HG03039 (cell line): ENCODE measurements around the gene ZNF586.
"Not testable (repeated sequence)": the region's sequence is repeated elsewhere in the genome, so short reads cannot be mapped to it uniquely, and the experiment has no call there.

Experiments used
- ATAC-seq: cut with Tn5 transposase; IDR thresholded peaks from one replicate; pipeline ENCODE4 v1.9.1; 2021; ENCODE audit warnings: mild to moderate bottlenecking, moderate library complexity; ENCODE audit not compliant: unreplicated experiment

ZNF586 gene

DNA sequence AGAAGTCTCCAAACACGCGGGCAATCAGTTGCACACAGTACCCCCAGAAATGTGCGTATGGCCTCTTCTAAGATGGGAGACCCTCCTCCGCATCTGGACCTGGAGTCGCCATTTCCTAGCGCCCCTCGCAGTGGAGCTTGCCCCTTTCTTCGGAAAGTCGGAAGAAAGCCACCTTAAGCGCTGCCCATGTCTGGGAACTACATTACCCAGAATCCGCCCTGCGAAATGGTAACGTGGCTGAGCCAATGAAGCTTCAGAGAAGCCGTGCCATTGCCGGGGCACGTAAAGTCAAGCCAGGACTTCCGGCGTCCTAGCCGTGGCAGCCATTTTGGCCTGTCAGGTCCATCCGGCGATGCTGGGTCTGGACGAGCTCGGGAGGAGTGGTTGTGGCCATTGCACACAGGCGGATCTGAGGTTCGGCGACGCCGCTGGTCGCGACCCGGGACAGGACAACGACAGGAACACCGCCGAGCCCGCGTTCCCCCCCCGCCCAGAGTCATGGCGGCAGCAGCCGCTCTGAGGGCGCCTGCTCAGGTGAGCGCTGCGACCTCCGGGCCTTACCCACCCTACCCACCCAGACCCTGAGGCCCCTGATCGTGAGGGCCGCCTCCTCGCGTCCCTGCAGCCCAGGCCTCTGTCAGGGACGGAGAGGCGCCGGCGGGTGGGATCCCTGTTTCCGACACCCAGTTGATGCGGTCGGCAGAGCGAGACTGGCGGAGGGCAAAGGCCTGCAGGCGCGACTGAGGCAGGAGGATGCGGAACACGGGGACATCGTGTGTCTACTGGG is at the start of gene ZNF586:
Gene ZNF586 (plus strand): TSS at position 332 of the 787 bp plus-strand sequence. CDS start 167 bp downstream, at position 499.
- ATAC-seq = peak; percentile 95

- no peak for ATAC-seq
These were observed 49.5 kb upstream of the ZNF586 start for GRCh38 chr19:57719901-57720519.

- ATAC-seq = no peak
These were observed 48.6 kb upstream of the ZNF586 start for GRCh38 chr19:57720878-57721277.

DNA sequence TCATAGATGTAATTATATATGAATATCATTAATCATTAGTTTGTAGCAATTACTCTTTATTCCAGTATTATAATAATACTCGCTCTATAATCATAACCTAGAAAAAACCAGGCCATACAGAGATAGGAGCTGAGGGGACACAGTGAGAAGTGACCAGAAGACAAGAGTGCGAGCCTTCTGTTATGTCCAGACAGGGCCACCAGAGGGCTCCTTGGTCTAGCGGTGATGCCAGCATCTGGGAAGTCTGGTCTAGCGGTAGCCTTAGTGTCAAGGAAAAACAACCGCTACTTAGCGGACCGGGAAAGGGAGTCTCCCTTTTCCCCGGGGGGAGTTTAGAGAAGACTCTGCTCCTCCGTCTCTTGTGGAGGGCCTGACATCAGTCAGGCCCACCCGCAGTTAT is 31.2 kb upstream of the ZNF586 start:
- ATAC-seq = not testable (repeated sequence)

- ATAC-seq = not testable (repeated sequence)
These were observed 30.7 kb upstream of the ZNF586 start for GRCh38 chr19:57738770-57739169.

DNA sequence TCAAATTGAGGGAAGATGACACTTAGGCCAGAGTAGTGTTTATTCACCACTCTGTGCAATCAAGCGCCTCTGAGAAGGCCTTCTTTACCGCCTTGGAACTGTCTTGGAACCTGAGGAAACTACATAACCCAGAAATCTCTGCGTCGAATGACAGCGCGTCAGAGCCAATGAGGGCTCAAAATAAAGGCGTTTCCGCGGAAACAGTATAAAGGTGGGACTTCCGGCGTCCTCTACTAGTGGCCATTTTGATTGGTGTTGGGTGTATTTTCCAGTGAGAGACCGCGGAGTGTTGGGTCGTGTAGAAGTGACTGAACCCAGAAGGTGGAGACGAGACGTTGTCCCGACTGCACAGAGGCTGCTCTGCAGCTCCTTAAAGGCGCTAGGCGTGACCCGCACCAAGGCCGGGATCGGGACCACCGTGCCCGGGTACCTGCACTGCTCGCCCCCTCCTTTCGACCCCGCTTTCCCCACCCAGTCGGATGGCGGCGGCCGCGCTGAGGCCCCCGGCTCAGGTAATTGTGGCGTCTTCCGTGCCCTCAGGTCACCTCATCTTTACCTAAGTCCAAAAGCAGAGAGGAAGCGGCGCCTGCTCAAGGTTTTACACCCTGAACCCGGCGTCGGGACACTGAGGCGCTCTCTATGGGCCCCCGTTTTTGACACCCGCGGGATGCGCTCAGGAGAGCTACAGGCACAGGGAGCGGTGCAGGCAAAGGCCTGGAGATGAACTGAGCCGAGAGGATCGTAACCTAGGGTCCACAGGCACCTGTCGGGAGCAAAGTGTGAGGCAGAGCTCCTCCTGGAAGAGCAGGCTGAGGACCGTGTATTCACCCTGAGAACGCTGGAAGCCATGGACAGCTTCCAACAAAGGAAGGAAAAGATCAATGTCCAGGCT is 22.6 kb upstream of the ZNF586 start, which contains the start of gene ZNF776:
Gene ZNF776 (plus strand): TSS at position 236 of the 892 bp plus-strand sequence. CDS start 244 bp downstream, at position 480.
- ATAC-seq = peak; percentile 96

GRCh38 chr19:57747472-57747807 is 22.0 kb upstream of the ZNF586 start:
- no peak for ATAC-seq

GRCh38 chr19:57748029-57748428 is 21.4 kb upstream of the ZNF586 start:
- no peak for ATAC-seq

GRCh38 chr19:57754091-57754673 is 15.3 kb upstream of the ZNF586 start:
- ATAC-seq = no peak

DNA sequence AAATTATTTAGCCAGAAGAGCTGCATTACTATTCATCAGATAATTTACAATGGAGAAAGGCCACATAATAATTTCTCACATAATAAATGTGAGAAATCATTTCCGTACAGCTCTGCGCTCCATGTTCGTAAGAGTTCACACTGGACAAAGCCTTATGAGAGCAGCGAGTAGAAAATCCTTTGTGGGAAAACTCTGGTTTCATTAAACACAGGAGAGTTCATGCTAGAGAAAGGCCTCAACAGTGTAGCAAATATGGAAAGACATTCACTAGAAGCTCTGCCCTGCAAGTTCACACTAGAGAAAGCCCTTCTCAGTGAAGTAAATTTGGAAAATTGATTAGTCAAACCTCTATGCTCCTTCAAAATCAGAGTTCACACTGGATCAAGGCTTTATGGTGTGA is 14.4 kb upstream of the ZNF586 start:
- no peak for ATAC-seq

DNA sequence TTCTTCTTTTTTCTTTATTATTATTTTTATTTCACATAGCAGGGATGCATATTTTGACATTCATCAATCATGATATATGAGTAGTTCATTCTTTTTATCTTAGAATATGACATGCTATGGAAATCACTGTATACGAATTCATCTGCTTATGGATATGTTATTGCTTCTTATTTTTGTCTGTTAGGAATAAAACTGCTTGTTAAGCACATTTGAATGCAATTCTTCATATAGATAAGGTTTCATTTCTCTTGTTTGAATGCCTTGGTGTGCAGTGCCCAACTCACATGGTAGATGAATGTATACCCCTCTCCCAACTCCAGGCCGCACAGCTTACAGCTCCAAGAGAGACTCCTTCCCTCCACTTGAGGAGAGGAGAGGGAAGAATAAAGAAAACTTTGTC is 11.5 kb upstream of the ZNF586 start:
- ATAC-seq = no peak

GRCh38 chr19:57759096-57759495 is 10.4 kb upstream of the ZNF586 start:
- no peak for ATAC-seq

DNA sequence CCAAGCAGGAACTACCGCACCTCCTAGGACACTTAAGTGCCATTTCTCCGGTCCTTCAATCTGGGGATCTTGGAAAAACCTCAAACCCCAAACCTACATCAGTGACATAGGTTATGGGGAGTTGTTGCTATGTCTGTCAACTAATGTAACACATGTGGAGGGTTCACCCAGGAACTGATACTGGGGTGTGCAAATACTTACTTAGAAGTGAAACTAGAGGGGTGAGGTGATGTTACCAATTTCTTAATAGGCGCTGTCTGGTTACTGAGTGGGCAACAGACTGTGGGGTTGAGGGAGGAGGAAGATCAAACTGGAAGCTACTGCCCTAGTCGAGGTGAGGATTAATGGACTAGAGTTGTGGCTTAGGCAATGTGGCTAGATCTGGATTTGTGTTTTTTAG is 1.9 kb downstream of the ZNF586 start:
- no peak for ATAC-seq

DNA sequence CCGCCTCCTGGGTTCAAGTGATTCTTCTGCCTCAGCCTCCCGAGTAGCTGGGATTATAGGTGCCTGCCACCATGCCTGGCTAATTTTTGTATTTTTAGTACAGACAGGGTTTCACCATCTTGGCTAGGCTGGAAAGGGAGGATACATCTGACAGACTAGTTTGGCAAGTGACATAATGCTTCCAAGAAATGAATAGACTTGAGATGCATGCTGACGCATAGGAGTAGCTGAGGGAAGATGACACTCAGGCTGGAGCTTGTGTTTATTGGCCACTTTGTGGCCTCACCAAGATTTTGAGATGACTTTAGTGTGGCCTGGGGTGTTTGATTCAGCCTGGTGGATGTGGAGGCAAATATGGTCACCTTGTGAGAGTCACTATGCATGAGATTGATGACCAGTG is 4.0 kb downstream of the ZNF586 start:
- no peak for ATAC-seq

- no peak for ATAC-seq
These were observed 7.4 kb downstream of the ZNF586 start for GRCh38 chr19:57776764-57777296.

GRCh38 chr19:57778336-57778735 is 8.9 kb downstream of the ZNF586 start:
- ATAC-seq = no peak

GRCh38 chr19:57779220-57779845 is 9.9 kb downstream of the ZNF586 start:
- ATAC-seq = no peak

DNA sequence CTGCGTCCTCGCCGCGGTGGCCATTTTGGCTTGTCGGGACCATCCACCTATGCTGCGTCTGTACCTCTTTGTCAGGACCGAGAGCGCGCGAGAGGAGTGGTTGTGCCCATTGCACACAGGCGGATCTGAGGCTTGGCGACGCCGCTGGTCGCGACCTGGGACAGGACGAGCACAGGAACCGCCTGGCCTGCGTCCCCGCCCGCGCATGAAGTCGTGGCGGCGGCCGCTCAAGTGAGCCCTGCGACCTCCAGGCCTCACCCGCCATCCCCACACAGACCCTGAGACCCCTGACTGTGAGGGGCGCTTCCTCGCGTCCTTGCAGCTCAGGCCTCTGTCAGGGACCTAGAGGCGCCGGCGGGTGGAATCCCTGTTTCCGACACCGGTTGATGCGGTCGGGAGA is 16.8 kb downstream of the ZNF586 start:
- no peak for ATAC-seq

- no peak for ATAC-seq
These were observed 17.4 kb downstream of the ZNF586 start for GRCh38 chr19:57786906-57787305.

DNA sequence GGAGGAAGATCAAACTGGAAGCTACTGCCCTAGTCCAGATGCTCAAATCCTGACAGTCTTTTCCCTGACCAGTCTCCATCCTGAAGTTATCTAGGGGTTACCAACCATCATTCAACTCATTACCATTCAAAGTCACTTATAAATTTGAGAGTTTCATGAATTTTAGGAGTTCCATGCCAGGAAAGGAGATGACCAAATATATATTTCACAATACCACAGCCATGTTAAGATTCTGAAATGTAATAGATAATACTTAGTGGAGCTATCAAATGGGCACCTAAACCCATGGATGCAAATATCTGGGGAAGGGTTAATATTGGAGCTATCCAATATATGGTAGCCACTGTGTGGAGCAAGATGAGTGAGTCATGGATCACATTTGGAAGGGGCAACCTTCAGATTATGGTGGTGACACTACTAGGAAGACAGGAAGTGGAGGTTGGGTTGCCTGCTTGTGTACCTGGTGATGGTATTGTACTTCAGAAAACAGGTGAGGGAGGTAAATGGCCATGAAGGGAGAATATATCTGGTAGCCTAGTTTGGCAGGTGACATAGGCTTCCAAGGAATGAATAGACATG is 18.7 kb downstream of the ZNF586 start:
- no peak for ATAC-seq
